ENCODE results near the gene ZBTB20. TPM values are rescaled to one million over a fixed set of nuclear protein-coding genes. Genes with fewer than 3 reads are reported as not detected.

ZBTB20 gene
- total RNA-seq, 2 donors from 2014 or later = 111 to 189 TPM

- H3K27me3 ChIP-seq (replicated peaks; ENCODE audit: insufficient read depth) = no peaks in the 10 kb centered on the region
- no peak overlapping the region for H3K4me3 ChIP-seq
- intact Hi-C loops (cut with DNase I) = loop anchor here (10.0 kb wide), 1 partner anchor 800 kb away; no protein-coding TSS in a partner anchor
- H3K4me1 ChIP-seq (replicated peaks) = no peaks in the 10 kb centered on the region
- no peak for DNase-seq (ENCODE audit: low spot score)
- no peak for TF ChIP-seq CTCF (IDR thresholded peaks at IDR 0.05)
- no peak for TF ChIP-seq POLR2AphosphoS5 (IDR thresholded peaks at IDR 0.05)
- TF ChIP-seq POLR2A (IDR thresholded peaks at IDR 0.05) = no peak
- WGBS = 72% methylated on average over 6 of the region's 6 CpGs
- no peak overlapping the region for H3K27ac ChIP-seq
- H3K9me3 ChIP-seq = no peaks in the 10 kb centered on the region
- H3K36me3 ChIP-seq = no peaks in the 10 kb centered on the region
These were observed 782.1 kb downstream of the ZBTB20 start for GRCh38 chr3:114364806-114365654.

GRCh38 chr3:114363554-114364202 is 783.4 kb downstream of the ZBTB20 start:
- WGBS = 91% methylated on average over 1 of the region's 1 CpG
- no peak for TF ChIP-seq POLR2A (IDR thresholded peaks at IDR 0.05)
- TF ChIP-seq CTCF (IDR thresholded peaks at IDR 0.05) = no peak
- TF ChIP-seq POLR2AphosphoS5 (IDR thresholded peaks at IDR 0.05) = no peak
- H3K4me3 ChIP-seq = no peak overlapping the region
- no peaks in the 10 kb centered on the region for H3K4me1 ChIP-seq (replicated peaks)
- H3K9me3 ChIP-seq = no peaks in the 10 kb centered on the region
- intact Hi-C loops (cut with DNase I) = loop anchor here (10.0 kb wide), 1 partner anchor 801 kb away; no protein-coding TSS in a partner anchor
- peak overlapping the region in 1 of 2 donors; percentile 5 for H3K27ac ChIP-seq
- no peak for DNase-seq (ENCODE audit: low spot score)
- no peaks in the 10 kb centered on the region for H3K36me3 ChIP-seq
- no peaks in the 10 kb centered on the region for H3K27me3 ChIP-seq (replicated peaks; ENCODE audit: insufficient read depth)

GRCh38 chr3:114362815-114363214 is 784.3 kb downstream of the ZBTB20 start:
- Histone ChIP-seq H3K4me3 (no peak overlapping the region), H3K27me3 (replicated peaks; ENCODE audit: insufficient read depth) (no peaks in the 10 kb centered on the region), H3K27ac (no peak overlapping the region), H3K9me3 (no peaks in the 10 kb centered on the region), H3K36me3 (no peaks in the 10 kb centered on the region), H3K4me1 (replicated peaks) (no peaks in the 10 kb centered on the region)
- TF ChIP-seq CTCF (IDR thresholded peaks at IDR 0.05) (peak in 3 of 4 experiments; percentile 25 to 57 (median 54)), POLR2A (IDR thresholded peaks at IDR 0.05) (no peak), POLR2AphosphoS5 (IDR thresholded peaks at IDR 0.05) (no peak)
- intact Hi-C loops (cut with DNase I) = loop anchor here (10.0 kb wide), 1 partner anchor 802 kb away; no protein-coding TSS in a partner anchor
- no peak for DNase-seq (ENCODE audit: low spot score)
- WGBS = 86% methylated on average over 1 of the region's 1 CpG

DNA sequence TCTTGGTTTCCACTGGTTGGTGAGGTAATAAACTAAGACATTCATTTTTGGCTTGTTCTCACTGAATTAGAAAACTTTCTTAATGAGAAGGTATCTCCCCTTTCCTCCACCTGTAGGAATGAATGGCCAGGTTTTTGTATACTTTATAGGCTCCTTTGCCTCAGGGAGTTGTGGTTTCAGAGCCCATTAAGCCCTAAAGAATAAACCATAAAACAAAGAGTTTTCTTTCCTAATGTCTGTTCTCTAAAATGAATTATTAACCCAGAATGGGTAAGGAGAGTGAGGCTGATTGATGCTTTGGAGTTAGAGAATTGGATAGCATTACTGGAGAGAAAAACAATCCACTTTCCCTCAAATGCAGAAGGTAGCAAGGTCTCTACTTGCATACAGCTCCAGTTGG is 785.7 kb downstream of the ZBTB20 start:
- TF ChIP-seq POLR2A (IDR thresholded peaks at IDR 0.05) (no peak), POLR2AphosphoS5 (IDR thresholded peaks at IDR 0.05) (no peak), CTCF (IDR thresholded peaks at IDR 0.05) (no peak)
- Histone ChIP-seq H3K27ac (no peak overlapping the region), H3K4me1 (replicated peaks) (no peaks in the 10 kb centered on the region), H3K27me3 (replicated peaks; ENCODE audit: insufficient read depth) (no peaks in the 10 kb centered on the region), H3K9me3 (no peaks in the 10 kb centered on the region), H3K4me3 (no peak overlapping the region), H3K36me3 (no peaks in the 10 kb centered on the region)
- intact Hi-C loops (cut with DNase I) = loop anchor here (10.0 kb wide), 1 partner anchor 803 kb away; no protein-coding TSS in a partner anchor
- no peak for DNase-seq (ENCODE audit: low spot score)
